CD4-positive, alpha-beta T cell treated with Interleukin-4 for 1 hour (primary cell): Measurements from ENCODE around the gene ODAD2.

Experiments
- DNase-seq, 2 donors: peaks; one replicate each; pipeline ENCODE4 v3.0.0-alpha.2; 2020 to 2022

ODAD2 gene

DNA sequence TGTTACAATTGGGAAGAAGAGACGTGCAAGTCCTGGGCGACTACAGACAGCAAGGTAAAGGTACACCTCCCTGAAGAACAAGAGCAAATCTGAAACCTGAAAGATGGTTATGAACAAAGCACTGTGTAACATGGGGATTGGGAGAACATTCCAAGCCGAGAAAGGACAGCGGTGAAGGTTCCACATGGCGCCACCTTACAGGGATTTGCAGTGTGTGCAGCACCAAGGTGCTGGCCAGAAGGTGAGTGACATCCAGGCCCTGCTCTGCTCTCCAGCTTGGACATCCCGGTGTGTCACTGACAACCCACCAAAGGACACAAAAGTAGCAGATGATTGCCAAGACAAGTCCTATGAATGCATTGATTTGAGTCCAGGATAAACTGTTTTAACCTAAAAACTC lies 165.1 kb downstream of the ODAD2 start:
- DNase-seq = no peak

DNA sequence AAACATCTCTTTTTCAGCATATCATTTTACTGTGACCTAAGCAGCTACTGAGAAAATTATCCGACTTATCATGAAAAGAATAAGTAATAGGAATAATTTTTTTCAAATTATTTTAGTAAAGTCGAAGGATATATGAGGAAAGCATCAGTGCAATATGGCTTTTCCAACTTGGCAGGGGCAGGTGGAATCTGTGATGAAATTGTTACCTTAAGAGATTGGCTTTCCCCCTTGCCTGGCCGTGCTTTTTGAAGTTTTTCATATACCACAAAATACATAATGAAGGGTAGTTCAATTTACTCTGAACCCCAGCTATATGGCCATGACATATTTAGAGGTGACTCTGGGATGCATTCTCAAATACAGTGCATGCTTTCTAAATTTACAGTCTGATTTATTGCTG lies 166.1 kb downstream of the ODAD2 start:
- no peak for DNase-seq

DNA sequence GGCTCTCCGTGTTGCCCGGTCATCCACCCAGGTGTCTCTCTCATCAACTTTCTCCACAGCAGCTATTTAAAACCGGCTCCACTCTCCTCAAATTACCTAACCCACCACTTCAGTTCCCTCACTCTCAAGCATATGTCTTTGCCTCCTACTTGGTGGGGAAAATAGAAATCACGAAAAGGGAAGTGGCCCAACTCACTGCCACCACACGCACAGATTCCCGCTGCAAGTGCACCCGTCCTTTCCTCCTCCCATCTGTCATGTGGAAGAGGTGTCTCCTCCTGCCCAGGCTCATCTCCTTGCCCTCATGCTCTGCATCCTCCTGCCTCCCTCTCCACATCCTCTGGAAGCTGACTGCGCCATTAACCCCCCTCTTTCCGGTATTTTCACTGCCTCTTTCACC lies 172.5 kb downstream of the ODAD2 start:
- DNase-seq = no peak

DNA sequence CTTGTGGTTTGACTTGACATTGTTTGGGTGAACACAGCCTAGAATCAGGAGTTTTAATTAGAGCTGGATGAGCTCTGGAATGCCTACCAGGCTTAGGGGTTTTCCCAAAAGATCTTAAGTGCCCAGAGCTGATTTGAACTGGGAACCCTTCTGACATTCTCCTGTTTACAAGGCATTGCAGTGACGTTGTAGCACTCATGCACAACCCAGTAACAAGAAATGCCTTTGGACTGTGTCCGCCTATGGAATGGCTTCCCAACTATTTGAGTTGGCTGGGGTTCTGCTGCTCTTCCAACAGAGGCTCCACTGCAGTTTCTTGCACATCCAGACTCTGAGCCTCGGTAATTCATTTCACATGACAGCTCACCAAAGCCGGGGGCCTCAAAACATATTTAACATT lies 176.6 kb downstream of the ODAD2 start:
- DNase-seq = no peak

DNA sequence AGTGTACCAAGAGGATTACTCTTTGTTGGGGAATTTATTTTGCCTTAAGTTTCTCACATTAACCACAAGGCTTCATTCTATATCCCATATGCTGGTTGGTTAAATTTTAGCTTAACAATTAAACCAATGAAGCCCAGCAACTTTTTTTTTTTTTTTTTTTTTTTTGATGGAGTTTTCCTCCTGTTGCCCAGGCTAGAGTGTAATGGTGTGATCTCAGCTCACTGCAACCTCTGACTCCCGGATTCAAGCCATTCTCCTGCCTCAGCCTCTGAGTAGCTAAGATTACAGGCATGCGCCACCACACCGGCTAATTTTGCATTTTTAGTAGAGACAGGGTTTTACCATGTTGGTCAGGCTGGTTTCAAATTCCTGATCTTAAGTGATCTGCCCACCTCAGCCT lies 178.2 kb downstream of the ODAD2 start:
- DNase-seq = no peak

DNA sequence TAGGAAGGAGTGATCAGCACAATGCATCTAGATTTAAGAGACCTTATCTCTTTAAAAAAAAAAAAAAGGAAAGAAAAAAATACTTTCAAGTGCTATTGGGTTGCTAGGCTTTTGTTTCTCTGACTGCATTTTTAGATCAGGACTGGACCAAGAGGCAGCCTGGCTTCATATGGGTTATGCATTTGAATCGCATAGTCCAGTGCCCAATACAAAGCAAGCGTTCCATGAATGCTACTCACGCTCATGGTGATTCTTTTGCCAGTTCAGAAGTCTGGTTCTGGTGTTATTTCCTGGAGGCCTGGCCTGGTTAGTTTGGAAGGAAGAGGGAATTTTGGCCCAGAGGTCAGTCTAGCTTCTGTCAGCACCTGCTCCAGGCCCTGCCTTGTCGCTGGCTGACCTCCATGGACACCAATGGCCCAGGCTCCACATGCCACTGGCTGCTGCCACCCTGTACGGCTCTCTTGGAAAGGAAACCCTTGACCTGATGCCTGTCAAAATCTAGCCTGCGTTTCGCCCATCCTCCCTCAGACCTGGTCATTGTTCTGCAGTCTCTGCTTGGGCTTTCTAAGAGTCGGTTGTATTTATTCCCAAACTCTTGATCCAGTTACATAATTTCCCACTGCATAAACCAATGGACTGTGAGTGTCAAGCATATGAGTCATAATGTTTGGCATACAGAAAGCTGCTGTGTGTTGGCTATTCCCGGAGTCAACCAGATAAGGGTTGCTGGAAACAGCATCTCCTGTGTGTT lies 178.9 kb downstream of the ODAD2 start:
- no peak for DNase-seq

DNA sequence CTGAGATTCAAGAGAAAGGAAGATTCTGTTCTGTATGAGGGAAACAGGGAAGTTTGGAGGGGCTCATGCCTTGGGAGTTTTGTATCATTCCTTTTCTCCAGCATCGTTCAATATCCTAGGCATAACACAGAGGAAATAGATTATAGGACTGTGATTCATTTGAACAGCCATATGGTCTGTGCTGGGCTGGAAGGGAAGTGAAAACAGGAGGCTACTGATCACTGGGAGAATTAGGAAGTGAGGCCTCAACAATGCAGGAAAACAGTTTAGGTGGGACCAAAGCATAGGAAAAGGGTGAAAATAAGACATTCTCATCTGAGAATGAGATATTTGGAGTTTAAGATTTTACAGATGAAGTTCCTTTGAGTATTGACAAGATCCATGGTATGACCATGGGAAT lies 182.6 kb downstream of the ODAD2 start:
- no peak for DNase-seq

DNA sequence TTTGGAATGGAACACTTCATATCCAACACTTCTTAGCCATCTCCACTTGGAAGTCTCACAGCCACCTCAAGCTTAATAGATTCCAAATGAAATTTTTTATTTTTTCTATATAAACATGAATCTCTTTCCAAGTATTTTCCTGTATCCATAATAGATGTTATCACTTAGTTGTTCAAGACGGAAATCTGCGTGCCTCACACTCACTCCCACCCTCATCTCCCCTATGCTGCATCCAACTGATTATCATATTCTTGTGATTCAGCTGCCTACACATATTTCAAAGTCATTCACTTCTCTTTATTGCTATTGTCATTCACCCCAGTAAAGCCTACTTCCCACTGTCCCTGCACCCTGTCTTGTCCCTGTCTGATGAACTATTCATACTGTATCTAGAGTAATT lies 183.0 kb downstream of the ODAD2 start:
- DNase-seq = no peak

DNA sequence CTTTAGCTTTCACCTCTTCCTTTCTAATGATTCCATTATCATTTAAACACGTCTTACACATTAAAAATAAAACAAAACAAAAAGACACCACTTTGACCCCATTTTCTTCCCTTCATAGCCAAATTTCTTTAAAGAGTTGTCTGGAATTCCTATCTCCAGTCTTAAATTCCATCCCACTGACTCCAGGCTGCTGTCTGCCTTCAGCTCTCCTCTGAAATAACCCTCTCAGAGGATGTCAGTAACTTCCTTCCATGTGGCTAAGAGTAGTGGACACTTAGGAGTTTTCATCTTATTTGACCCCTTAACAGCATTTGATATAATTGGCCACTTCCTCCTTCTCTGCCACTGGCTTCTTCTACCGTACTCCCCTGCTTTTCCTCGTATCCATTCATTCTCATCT lies 183.6 kb downstream of the ODAD2 start:
- DNase-seq = no peak

DNA sequence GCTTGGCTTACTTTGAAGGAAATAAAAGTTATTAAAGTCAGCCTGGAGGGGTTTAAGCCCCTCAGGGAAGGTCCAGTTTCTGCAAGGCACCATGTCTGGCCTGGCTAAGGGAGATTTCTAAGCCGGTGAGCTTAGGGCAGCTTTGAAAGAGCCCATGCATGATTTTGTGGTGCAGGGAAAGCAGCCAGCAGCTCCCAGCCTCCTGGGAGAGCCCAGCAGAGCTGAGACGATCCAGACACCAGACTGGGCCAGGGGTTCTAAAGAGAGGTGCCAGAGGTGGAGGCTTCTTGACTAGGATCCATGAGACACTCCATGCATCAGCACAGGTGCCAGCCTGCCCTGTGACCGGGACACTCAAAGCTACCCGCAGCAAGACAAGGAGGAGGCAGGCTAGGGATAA lies 193.7 kb downstream of the ODAD2 start:
- DNase-seq = no peak

DNA sequence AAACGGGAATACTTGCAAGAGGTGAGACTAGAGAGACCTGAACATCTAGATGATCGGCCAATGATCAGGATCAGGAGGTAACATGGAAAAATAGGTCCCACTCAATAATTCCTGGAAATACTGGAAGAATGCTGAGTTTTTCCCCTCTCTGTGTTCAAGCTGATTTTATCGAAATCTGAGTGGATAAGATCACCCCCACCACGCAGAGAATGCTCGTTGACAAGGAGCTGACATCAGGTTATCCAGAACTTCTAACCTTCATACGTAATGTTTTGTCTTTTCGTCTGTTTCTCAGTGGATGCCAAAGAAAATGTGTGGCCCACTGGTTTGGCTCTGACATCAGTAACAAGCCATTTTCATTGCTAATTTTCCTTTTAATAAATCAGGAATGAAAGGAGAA lies 194.7 kb downstream of the ODAD2 start:
- DNase-seq = no peak

DNA sequence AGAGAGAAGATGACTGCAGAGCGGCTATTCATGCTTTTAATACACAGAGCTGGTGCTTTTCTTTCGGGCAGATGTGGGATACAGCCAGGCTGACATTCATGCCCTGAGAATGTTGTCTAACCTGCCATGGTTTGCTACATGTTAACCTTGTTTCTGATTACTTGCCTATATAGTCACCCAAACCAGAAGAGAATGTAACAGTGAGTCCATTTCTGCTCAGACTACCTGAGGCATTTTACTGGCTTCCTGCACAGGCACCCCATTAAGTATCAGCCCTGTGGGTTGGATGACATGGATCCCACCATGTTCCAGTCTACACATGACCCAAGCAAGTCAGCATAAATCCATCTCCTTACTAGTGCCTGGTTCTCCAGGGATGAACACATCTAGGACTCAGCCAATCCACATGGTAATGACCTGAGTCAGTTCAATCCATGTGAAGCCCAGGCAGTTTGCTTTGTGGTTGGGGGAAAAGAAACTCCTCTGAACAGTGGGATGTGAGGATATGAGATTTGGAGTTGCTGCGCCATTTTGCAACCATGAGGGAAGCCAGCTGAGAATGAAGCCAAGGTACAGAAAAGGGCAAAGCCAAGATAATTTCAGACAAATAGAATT lies 197.6 kb downstream of the ODAD2 start:
- no peak for DNase-seq

DNA sequence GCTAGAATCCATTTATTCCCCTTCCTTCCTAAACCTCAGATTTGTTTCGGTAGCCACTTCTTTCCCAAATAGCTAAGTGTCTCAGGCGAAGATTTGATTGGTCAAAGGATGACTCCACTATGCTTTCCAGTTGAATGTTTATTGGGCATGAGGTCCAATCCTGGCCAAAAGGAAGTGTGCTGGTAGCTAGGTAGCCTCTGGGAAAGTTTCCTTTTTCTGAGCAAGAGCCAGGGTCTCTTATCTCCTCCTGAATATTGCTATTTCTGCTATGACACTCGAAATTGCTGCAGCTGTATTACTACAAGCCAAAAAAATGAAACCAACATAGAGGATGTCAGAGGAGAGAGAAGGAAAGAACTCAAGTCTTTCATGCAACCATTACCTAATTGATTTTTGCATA lies 199.8 kb downstream of the ODAD2 start:
- DNase-seq = no peak

DNA sequence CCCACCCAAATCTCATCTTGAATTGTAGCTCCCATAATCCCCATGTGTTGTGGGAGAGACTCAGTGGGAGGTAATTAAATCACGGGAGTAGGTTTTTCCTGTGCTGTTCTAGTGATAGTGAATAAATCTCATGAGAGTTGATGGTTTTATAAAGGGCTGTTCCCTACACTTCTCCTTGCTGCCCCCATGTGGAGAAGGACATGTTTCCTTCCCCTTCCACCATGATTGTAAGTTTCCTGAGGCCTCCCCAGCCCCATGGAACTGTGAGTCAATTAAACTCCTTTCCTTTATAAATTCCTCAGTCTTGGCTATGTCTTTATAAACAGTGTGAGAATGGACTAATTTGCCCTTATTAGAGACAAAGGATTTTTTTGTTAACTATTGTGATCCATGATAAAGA lies 204.7 kb downstream of the ODAD2 start:
- DNase-seq = no peak

DNA sequence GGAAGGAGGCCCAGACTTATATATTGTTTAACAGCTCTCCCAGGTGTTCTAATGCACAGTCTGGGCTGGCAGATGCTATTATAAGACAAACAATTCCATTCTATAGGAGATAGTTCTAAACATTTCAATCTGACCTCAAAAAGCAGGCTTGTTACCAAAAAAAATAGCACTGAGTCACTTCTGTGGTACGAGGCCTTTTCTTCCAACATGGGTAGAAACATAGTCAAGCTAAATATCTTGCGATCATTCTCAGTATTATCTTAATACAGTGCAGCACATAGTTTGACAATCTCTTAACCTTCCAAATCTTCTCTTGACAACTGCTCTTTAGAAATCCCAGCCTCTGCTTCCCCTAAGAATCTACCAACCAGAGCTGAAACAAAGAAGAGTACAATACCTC lies 206.7 kb downstream of the ODAD2 start:
- DNase-seq = no peak

DNA sequence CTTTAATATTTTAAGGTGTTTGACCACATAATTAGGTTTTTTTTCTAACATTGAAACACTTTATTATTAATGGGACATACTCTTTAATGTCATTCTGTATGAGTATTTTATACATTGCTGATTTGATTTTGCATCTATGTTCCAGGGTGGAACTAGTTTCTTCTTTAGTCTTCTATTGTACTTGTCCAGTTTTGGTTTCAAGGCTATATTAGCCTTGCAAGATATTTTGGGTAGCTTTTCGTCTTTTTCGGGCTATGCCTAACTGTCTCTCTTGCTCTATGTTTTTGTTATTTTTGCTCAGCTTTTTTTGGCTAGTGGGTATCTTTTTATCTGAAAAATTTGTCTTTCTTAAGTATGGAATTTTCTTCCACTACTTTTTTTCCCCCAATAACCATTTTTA lies 214.6 kb downstream of the ODAD2 start:
- DNase-seq = no peak

DNA sequence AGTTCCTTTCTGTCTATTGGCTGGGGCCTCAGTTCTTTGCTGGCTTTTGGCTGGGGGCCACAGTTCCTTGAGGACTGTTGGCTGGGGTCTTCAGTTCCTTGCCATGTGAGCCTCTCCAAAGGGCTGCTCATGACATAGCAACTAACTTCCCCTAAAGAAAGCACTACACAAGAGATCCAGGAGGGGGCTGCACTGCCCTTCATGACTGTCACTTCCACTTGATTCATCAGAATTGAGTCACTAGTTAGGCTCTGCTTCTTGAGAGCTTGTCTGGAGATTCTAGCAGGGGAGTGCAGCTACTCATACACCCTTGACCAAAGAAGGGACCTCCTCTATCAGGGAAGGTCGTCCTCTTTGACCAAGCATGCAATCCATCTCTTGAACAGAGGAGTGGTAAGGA lies 215.2 kb downstream of the ODAD2 start:
- peak; percentile 24 to 38 for DNase-seq

DNA sequence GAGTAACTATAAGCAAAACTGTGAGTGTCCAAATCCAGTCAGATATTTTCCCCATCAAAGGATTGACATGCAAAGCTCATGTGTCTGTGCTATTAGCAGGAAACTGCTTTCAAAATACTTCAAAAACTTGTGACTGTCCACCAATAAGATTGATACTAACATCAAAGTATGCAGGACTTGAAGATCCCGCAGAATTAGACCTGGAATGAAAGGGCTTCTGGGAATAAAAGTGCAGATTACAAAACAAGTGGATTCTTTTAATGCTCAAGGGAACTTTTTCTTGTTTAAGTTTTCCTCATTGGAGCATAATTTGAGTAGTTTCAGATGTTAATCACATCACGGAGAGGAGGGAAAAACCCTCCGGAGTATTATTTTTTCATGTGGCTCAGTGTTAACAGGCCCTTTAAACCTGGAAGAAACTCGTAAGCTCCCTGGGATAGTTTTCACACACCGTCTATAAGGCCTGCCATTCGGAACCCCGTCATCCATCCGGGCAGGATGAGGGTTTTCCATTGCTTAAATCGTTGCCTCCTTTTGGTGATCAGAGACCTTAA lies 219.3 kb downstream of the ODAD2 start:
- no peak for DNase-seq

DNA sequence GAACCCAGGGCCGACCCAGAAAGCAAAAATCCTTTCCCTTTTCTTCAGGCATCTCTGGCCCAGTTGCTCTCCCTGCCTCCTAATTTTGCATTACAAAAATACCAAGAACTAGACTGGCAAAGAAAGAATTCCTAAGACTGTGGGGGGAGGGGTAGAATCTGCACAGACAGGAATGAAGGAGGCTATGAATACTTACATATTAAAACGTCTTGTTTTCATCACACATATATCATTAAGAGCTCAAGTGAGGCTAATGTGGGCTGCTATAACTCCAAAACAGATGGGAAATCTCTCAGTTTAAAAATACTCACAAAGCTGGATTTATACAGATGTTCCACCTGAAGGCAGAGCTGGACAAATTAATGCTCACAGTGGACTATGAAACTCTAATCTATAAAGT lies 224.0 kb downstream of the ODAD2 start:
- DNase-seq = no peak

DNA sequence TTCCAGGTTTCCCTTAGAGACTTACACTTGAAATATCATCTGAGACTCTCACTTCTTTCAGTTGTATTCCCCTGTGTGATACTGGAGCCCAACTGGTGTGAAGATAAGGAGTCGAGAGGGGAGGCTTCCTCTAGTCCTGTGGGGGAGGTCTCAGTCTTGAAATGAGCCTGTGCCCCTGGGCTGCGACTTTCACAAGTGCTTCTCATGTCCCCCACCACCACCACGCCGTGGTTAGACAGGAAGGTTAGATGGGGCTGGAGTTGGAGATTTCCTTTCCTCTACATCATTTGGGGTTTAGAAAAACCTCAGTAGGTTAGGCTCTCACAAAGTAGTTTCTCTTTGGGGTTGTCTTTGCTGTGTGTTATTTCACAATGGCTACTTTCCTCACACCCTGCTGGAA lies 227.6 kb downstream of the ODAD2 start:
- DNase-seq = no peak

DNA sequence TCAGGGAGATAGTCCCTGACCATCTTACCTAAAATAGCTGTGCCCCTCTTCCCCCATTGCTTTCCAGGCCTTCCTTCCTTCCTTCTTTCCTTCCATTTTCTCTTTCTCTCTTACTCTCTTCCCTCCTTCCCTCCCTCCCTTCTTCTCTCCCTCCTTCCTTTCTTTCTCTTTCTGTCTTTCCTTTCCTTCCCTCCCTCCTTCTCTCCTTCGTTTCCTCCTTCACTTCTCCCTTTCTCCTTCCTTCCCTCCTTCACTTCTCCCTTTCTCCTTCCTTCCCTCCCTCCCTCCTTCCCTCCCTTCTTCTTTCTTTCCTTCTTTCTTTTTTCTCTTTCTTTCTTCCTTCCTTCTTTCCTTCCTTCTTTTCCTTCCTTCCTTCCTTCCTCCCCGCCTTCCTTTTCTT lies 228.7 kb downstream of the ODAD2 start:
- no peak for DNase-seq
